Stimulated activated CD8-positive, alpha-beta memory T cell treated with anti-CD3 and anti-CD28 coated beads, Interleukin-15, amount 100 ng/mL, for 24 hours (primary cell): ENCODE results near the gene MROH7.

Source experiments
- DNase-seq: peaks from one replicate; pipeline ENCODE4 v3.0.0-alpha.2; 2020; ENCODE audit warnings: low read depth

The MROH7 gene

DNA sequence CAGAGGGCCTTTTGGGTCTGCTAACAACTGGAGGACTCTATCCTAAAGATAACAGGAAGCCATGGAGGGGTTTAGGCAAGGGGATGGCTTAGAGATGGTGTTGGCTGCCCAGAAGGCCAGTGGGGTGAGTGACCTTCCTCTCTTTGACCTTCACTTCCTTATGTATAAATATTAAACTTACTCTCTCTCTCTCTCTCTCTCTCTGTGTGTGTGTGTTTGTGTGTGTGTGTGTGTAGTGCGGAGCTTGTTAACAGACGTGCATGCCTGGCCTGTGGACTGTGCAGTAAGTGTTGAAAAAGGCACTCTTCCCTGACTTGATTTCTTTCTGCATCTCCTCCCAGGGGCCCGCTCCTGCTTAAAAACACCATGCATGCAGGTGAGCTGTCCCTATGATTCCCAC lies 10.0 kb downstream of the MROH7 start:
- no peak for DNase-seq

DNA sequence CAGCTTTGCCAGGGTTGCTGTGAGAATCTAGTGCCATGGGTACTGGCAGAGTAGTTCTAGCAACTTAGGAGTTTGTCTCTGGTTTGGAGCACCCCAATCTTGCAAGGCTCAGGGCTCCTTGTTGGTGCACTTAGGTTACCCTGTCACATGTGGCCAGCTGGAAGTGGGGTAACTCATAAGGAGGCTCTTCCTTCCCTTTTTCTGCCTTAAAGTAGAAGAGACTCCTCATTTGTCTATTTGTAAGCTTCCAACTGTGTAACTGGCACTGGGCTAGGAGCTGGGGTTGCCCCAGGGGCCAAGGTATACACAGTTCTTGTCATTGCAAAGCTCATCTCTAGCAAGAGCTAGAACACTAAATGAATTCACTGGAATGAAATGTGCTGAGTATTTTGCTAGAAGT lies 10.6 kb downstream of the MROH7 start:
- DNase-seq, result no peak

DNA sequence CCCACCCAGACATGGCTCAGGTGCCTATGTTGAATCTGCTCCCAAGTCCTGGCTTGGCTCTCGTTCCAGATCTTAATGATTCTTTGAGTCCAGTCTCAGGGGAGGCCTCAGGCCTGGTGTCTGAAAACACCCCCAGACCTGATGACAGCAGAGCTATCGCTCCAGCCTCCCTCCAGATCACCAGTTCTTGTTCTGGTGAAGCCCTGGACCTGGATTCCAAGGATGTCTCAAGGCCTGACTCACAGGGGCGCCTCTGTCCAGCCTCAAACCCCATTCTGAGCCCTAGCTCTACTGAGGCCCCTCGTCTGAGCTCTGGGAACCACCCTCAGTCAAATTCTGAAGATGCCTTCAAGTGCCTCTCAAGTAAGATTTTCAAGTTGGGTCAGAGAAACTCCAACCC lies 11.4 kb downstream of the MROH7 start:
- DNase-seq, result no peak

DNA sequence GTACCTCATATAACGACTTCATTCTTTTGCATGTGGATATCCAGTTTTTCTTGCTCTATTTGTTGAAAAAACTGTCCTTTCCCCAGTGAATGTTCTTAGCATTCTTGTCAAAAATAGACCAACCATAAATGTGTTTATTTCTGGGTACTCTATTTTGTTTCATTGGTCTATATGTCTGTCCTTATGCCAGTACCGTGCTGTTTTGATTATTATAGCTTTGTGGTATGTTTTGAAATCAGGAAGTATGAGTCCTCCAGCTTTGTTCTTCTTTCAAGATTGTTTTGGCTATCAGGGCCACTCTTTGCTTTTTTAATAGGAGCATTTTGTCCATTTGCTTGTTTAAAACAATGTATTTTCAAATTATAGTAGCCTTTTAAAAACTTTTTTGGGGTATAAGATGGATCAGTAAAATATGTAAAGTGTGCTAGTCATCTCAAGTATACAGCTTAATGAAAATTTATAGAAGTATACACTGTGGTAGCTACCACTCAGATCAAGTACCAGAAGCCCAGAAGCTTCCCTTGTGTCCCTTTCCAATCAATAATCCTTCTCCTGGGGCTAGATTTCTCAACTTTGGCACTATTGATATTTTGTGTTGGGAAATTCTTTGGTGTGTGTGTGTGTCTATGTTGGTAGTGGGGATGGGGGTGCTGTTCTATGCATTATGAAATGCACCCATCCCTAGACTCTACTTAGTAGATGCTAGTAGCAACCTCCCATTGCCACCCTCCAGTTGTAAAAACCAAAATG lies 16.8 kb downstream of the MROH7 start:
- DNase-seq, result no peak

DNA sequence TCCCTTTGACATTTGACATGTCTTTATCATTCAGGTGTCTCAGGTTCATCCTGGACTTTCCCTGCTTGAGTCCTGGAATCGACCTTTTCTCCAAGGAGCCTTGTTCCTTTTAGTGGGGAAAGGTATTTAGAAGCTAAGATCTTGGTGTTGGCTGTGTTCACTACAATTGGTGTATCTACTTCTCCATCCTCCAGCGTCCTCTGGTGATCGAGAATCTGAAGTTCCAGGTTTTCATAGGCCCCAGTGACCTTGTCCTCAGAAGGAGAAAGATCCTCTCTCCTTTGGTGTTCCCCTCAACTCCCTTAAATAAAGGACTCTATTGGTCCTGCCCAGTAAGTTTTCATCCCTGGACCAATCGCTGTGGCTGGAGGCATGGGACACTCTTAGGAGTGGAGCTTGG lies 22.1 kb downstream of the MROH7 start:
- DNase-seq, result no peak

DNA sequence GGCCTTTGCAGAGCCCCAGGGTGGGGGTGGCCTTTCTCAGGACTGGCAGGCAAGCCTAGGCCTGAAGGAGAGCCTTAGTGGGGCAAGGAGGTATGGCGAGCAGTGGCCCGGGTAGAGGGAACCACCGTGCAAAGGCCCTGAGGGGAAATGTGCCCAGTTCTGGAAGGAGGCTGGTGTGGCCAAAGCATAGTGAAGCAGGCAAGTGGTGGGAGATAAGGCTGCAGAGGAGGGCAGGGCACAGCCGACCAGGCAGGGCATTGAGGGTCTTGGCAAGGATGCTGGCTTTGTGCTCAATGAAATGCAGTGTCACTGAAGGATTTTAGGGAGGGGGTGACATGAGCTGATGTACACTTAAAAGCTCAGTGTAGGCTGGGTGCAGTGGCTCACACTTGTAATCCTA lies 22.8 kb downstream of the MROH7 start:
- DNase-seq, result no peak

DNA sequence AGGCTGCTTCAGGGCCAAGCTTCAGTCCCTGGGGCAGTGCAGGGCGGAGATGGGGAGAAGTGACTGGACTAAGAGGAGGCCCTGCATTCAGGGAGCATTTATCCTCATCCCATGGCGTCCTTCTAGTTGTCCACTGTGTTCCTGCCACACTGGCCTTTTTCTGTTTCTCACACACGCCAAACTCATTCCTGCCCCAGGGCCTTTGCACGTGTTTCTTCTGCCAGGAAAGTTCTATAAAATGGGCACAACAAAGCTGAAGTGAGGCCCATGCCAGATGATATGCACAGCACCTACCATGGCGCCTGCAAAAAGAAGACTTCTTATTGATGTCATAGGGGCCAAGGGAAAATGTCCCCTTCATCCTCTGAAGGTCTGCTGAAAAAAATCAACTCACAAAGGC lies 24.3 kb downstream of the MROH7 start:
- DNase-seq, result no peak

DNA sequence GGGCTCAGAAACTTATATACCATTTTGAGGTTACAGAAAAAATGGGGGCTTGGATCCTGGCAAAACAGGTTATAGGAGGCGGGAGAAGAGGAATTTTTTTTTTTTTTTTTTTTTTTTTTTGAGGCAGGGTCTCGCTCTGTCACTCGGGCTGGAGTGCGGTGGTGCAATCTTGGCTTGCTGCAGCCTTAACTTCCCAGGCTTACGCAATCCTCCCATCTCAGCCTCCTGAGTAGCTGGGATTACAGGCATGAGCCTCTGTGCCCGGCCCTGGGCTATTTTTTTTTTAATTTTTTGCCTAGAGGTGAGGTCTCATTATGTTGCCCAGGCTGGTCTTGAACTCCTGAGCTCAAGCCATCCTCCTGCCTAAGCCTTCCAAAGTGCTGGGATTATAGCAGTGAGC lies 24.7 kb downstream of the MROH7 start:
- no peak for DNase-seq

DNA sequence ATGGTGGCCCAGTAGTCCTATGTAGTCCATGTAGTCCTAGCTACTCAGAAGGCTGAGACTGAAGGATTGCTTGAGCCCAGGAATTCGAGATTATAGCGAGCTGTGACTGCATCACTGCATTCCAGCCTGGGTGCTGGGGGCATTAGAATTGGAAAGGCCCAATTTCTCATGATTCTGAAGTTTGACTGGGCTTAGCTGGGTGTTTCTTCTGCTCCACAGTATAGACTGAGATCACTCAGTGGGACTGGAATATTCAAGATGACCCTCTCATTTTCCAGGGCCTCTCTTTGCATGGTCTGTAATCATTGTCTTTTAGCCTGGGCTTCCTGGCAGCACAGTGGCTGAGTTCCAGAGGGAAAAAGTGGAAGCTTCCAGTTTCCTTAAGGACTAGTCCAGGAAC lies 26.2 kb downstream of the MROH7 start:
- no peak for DNase-seq

DNA sequence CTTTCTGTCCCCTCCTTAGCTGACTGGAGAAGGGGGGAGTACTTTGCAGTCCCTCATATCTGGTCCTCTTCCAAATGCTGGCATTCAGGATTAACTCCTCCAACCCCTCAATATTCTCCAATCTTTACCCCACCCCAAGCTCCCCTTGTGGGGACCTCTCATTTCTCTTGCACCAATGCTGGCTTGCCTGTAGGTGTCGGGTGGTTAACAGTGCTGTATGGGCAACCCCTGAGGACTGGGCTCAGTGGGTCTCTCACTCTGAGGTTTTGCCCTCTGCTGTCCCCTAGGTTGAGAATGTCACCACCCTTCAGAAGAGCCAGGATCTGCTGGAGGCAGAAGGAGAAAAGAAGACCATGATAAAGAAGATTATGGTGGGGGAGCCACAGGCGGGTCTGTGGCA lies 27.0 kb downstream of the MROH7 start:
- no peak for DNase-seq

DNA sequence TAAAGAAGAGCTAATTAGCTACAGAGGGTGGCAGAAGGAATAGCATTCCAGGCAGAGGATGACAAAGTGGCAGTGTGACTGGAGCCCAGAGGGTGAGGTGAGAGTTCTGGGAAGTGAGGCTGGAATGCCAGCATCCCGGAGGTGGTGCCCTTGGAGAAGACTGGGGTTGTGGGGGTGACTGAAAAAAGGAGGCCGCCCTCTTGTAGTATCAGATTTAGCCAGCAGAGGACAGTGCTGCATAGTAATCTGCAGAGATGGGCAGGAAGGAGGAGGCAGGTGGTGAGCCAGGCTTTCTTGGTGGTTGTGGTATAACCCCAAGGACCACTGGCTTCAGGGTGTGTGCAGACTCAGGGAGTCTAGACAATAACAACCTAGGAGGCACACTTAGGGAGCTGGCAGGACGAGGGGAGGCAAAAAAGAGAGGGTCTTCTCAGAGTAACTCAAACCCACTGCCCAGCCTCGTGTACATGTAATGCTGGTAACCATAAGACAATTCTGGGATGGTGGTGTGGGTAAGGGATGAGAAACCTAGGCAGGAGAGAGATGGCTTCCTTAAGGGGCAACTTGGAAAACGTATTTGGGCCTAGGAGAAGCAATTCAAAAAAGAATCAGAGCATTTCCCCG lies 30.5 kb downstream of the MROH7 start:
- peak; percentile 35 for DNase-seq

DNA sequence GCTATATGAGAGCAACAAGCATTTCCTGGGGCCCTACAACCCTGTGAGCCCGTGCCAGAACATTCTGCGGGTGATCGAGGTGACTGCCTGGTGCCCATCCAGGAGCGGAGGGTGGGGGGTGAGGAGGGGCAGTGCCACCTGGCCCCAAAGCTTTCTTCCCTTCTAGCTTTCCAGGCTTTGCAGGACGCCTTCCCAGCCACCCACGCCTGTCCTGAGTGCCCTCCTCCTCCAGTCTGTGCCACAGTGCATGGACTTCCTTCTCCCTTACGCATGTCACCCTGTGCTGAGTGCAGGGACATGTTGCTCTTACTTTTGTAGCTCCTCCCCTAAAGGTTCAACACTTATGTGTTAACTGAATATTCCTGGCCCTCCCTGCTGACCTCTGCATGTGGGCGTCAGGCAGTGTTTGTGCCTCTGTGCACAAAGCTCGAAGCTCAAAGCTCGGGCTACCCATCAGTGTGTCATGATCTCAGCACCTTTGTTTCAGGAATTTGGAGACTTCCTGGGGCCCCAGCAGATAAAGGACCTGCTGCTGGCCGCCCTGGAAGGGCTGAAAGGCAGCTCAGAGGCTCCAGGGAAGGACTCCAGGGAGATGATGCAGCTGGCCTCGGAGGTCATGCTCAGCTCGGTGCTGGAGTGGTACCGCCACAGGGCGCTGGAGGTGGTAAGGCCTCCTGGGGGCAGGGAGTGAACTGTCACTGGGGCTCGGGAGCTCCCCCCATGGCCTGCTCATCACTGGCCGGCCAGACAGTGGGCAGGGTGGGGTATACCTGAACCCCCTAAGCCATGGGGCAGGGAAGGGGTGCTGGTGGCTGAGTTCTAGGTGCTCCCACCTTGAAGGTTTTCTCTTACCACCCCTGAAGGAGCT lies 37.4 kb downstream of the MROH7 start:
- no peak for DNase-seq

DNA sequence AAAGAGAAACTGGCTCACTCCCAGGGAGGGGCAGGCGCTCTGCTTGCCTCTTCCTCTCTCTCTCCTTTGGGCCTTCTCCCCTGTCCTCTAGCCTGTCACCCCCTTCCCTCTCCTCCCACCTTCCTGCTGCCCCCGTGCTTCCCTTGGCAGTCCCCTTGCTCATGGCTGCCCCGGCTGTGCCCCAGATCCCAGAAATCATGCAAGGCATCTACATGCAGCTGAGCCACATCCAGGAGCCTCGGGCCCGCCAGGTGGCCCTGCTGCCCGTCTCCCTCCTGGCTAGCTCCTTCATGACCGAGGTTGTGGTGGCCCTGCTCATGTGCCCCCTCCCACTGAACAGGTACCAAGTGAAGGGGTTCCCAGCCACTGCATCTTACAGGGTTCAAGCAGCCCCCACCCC lies 38.1 kb downstream of the MROH7 start:
- DNase-seq, result no peak

DNA sequence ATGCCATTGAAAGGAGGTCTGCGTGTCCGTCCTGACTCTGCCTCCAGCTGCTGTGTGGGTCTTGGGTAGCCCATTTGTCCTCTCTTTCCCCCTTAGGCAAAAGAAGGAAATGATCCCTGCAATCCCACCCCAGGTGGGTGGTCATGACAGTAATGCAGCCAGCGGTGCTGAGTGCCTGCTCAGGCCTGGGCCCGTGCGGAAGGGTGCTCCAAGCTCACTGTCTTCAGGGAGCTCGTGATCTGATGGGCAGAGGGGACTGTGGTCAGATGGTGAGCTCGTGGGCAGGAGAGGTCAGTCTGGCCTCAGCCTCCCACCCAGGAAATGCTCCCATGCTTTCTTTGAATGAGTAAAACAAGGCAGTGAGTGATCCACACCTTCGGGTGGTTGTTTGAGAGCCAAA lies 38.8 kb downstream of the MROH7 start:
- DNase-seq, result no peak

DNA sequence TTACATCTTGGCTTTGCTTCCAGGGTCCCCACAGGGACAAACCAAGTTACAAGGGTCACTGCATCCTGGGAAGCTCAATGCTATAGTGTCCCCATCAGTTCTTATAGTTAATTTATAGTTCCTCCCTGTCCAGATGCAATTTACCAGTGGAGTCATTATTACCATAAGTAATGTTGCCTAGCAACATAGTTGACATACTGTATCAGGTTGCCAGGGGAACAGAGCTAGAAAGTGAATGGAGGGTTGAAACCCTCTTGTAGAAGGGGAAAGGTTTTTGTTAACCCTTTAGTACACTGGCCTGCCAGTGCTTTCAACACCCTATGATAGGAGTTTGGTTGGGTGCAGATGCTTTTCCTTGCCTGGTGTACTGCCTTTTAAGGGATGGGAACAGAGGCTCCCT lies 39.8 kb downstream of the MROH7 start:
- no peak for DNase-seq

DNA sequence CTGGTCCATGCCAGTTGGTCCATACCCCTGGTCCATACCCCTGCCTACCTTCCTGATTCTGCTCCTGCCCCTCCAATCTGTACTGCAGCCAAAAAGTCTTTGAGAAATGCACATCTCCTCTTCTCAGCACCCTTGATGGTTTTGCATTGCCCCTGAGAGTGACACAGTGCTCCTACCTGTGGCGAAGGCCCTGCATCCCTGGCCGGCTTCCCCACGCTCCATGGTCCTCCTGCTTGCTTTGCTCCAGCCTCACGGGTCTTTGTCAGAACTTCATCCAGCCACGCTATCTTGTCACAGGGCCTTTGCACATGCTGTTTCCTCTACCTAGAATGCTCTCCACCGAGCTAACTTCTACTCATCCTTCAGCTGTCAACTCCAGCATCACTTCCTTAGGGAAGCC lies 41.9 kb downstream of the MROH7 start:
- DNase-seq, result no peak

DNA sequence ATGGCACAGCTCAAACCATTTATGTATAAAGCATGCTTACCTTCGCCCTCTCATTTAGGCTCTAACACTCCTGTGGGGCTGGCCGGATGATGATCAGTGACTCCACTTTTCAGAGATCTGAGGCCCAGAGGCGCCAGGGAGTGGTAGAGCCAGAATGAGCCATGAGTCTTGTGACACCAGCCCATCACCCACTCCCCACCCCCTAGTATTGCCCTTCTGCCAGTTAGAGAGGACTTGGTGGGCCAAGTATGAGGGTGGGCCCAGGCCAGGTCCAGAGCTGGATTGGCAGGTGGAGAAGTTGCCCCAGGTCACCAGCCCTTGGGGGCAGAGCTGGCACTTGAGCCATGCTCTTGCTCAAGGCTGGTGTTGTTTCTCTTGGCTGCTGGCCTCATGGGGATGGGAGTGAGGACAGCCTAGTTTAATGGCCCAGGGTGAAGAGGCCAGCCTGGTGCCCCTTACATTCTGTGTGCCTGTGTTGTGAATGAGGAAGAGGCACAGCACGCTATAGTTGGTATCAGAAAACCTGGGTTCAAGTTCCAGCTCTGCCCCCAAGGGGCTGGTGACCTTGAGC lies 43.8 kb downstream of the MROH7 start:
- DNase-seq, result no peak

DNA sequence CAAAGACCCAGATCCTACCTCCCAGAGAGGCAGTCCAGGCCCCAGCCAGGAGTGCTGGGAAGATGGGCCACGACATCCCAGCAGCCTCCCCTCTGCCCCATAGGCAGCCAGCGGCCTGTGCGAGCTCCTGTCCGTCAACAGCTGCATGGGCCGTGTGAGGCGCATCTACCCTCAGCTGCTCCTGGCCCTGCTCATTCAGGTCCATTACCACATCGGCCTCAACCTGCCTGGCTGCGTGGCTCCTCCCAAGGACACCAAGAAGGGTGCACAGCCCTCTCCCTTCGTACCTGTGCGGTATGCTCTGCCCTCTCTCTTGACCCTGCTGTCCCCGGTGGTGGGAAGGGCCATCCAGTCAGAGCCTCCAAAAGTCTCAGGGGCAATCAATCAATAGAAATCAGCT lies 44.6 kb downstream of the MROH7 start:
- no peak for DNase-seq

DNA sequence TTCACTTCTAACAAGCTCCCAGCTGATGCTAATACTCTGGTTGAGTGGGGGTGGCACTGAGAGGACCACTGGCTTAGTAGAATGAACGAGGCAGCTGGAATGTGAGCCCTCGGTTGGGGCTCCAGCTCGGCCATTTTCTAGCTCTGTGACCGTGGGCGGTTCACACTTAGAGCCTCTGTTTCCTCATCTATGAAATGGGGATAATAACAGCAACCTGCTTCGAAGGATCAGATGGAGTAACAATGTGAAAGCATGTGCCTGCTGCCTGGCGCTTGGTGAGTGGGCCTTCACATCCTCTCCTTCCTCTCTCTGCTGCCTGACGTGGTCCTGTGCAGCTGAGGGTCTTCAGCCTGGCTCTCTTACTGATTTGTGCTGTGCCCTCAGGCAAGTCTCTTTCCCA lies 53.2 kb downstream of the MROH7 start:
- no peak for DNase-seq

DNA sequence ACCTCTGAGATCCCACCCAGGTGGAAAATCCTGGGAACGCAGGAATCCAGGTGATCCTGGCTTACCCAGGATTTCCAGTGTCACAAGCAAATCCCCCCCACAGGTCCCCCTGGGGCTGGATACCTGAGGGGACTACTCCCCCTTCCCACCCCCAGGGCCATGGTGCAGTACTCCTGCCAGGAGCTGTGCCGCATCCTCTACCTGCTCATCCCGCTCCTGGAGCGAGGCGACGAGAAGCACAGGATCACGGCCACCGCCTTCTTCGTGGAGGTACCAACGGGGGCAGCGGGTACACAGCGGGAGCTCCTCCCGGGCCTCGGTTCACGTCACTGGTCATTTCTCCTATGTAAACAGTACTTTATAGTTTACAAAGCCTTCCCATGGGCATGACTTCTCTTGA lies 53.6 kb downstream of the MROH7 start:
- no peak for DNase-seq

DNA sequence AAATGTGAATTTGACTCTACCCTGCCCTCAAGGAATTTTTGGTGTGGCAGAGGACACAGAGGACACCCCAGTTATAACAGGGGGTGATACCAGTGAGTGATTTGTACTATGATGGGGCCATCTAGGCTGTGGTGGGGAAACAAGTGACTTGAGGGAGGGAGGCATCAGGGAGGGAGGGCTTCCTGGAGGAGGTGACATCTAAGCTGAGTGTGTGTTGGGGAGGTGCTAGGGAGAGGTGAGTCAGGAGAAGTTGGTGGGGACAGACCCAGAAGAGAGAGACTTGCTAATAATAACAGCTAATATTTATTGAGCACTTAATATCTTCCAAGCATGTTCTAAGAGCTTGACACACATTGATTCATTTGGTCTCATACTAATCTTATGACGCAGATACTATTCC lies 54.2 kb downstream of the MROH7 start:
- no peak for DNase-seq

DNA sequence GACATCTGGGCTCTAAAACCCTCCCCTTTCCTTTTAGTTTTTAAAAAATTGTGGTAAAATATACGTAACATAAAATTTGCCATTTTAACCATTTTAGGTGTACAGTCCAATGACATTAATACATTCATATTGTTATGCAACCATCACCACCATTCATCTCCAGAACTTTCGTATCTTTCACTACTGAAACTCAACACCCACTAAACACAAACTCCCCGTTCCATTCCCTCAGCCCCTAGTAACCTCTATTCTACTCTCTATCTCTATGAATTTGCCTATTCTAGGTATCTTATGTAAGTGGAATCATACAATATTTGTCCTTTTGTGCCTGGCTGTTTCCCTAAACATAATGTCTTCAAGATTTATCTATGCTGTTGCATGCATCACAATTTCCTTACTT lies 54.7 kb downstream of the MROH7 start:
- no peak for DNase-seq

DNA sequence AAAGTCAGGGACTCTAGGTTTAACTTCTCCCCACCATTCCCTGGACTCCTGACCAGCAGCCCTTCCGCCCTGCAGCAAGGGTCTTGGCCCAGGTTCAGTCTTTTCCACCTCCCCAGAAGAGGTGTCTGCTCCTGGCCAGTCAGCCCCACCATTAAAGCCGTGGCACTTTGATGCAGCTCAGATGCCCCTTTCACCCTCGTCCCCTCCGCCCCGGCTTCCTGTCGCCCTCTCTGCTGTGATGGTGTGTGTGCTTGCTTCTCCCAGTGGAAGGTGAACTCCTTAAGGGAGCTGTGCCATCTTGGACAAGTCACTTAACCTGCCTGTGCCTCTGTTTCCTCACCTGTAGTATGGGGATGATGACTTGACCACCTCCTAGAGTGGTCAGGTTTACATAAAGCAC lies 56.3 kb downstream of the MROH7 start:
- no peak for DNase-seq
